Ascending aorta (tissue), 2 donors: ENCODE measurements around the gene AHCY. TPM values are rescaled to one million over a fixed set of nuclear protein-coding genes. Genes with fewer than 3 reads are reported as not detected.
"Not testable (repeated sequence)": the region's sequence is repeated elsewhere in the genome, so short reads cannot be mapped to it uniquely, and the experiment has no call there.

Experiments used
- DNase-seq, 2 donors: peaks; one replicate each; pipeline ENCODE4 v3.0.0-alpha.2; 2019; ENCODE audit warnings: low spot score in 2 of 2
- H3K27ac ChIP-seq, 2 donors: fragments of 200-600 bp; sonication (generic); one replicate each; pipeline ENCODE4 v1.5.1; 2016 to 2017; ENCODE audit warnings: mild to moderate bottlenecking in 1 of 2
- H3K27me3 ChIP-seq: fragments of 200-600 bp; sonication (generic); one replicate; pipeline ENCODE4 v1.5.1; 2017
- H3K36me3 ChIP-seq, 2 donors: fragments of 200-600 bp; sonication (generic); one replicate each; pipeline ENCODE4 v1.5.1; 2016
- H3K4me1 ChIP-seq, 2 donors: fragments of 200-600 bp; sonication (generic); one replicate each; pipeline ENCODE4 v1.5.1; 2016 to 2017; ENCODE audit warnings: mild to moderate bottlenecking in 1 of 2
- H3K4me3 ChIP-seq, 2 donors: fragments of 200-600 bp; sonication (generic); one replicate each; pipeline ENCODE4 v1.5.1; 2016 to 2017; ENCODE audit warnings: mild to moderate bottlenecking in 1 of 2
- H3K9me3 ChIP-seq, 2 donors: fragments of 200-600 bp; sonication (generic); one replicate each; pipeline ENCODE4 v1.5.1; 2016
- CTCF ChIP-seq, 3 experiments: fragments of 200-600 bp in 2 of 3; fragments of 450-650 bp in 1 of 3; sonication (generic) in 2 of 3; IDR thresholded peaks; one replicate each; pipeline ENCODE4 v1.5.1; 2016 to 2019; ENCODE audit warnings: antibody characterized with exemption in 3 of 3, mild to moderate bottlenecking in 1 of 3, moderate library complexity in 1 of 3
- intact Hi-C: fragments of 100-400 bp; cut with DNase I; formaldehyde crosslinking; loops from one replicate; pipeline ENCODE4 v1.15.1; 2023
- total RNA-seq: library from RNA; depleted of rRNA; stranded (reverse); fragments of >200 nt; gene quantifications from one replicate; pipeline ENCODE4 v1.1.0, GENCODE V29; 2016

Gene AHCY
- 93.8 TPM for total RNA-seq

- intact Hi-C loops: loop anchor here (2.0 to 5.0 kb wide), 3 partner anchors 60 to 491 kb away; partner anchors contain the start of genes CHMP4B, ITCH and MAP1LC3A
Observed at GRCh38 chr20:34302723-34303533, at the start of gene AHCY. Gene AHCY, minus strand, starts transcription at chr20:34303355. Its CDS starts 85 bp downstream, at chr20:34303270.

GRCh38 chr20:34350095-34350494 is 46.9 kb upstream of the AHCY start:
- H3K27ac ChIP-seq: no peak overlapping the region
- intact Hi-C loops: no loop called here
- H3K36me3 ChIP-seq: no peaks in the 10 kb centered on the region
- no peak overlapping the region for H3K4me3 ChIP-seq
- no peaks in the 10 kb centered on the region for H3K9me3 ChIP-seq
- H3K27me3 ChIP-seq: no peaks in the 10 kb centered on the region
- DNase-seq: no peak
- no peak for TF ChIP-seq CTCF (IDR thresholded peaks at IDR 0.05)
- H3K4me1 ChIP-seq: no peaks in the 10 kb centered on the region

More at GRCh38 chr20:34302723-34303533, at the start of gene AHCY:
- Histone ChIP-seq H3K27me3 (no peaks in the 10 kb centered on the region), H3K27ac (peak within 1 kb of the TSS; percentile 94 to 95), H3K36me3 (no peaks in the 10 kb centered on the region), H3K4me3 (peak within 1 kb of the TSS; percentile 60 to 90), H3K4me1 (peaks cover 0 to 6% of the 10 kb centered on the region in 2 donors), H3K9me3 (no peaks in the 10 kb centered on the region)
- DNase-seq: peak; percentile 88 to 98
- TF ChIP-seq CTCF (IDR thresholded peaks at IDR 0.05): peak in 1 of 3 experiments; percentile 28

GRCh38 chr20:34347571-34347970 is 44.4 kb upstream of the AHCY start:
- no peak for TF ChIP-seq CTCF (IDR thresholded peaks at IDR 0.05)
- DNase-seq: no peak
- no peaks in the 10 kb centered on the region for H3K9me3 ChIP-seq
- no peaks in the 10 kb centered on the region for H3K27me3 ChIP-seq
- H3K4me1 ChIP-seq: no peaks in the 10 kb centered on the region
- H3K36me3 ChIP-seq: no peaks in the 10 kb centered on the region
- intact Hi-C loops: no loop called here
- H3K4me3 ChIP-seq: no peak overlapping the region
- no peak overlapping the region for H3K27ac ChIP-seq

- DNase-seq, H3K9me3 ChIP-seq, intact Hi-C loops, H3K27ac ChIP-seq, H3K27me3 ChIP-seq, H3K4me1 ChIP-seq, H3K4me3 ChIP-seq, H3K36me3 ChIP-seq: not testable (repeated sequence)
Observed at GRCh38 chr20:34346533-34346865, 43.3 kb upstream of the AHCY start.

- intact Hi-C loops, H3K27me3 ChIP-seq, DNase-seq, H3K27ac ChIP-seq, H3K4me3 ChIP-seq, H3K9me3 ChIP-seq, H3K4me1 ChIP-seq, H3K36me3 ChIP-seq: not testable (repeated sequence)
Observed at GRCh38 chr20:34345839-34346532, 42.8 kb upstream of the AHCY start.

- Histone ChIP-seq H3K4me1 (no peaks in the 10 kb centered on the region), H3K36me3 (no peaks in the 10 kb centered on the region), H3K27ac (no peak overlapping the region), H3K9me3 (no peaks in the 10 kb centered on the region), H3K27me3 (no peaks in the 10 kb centered on the region), H3K4me3 (no peak overlapping the region)
- TF ChIP-seq CTCF (IDR thresholded peaks at IDR 0.05): no peak
- intact Hi-C loops: no loop called here
- DNase-seq: no peak
Observed at GRCh38 chr20:34345402-34345736, 42.2 kb upstream of the AHCY start.
